A549 (cell line): ENCODE measurements around the gene BUD31.

Experiments
- BHLHE40 ChIP-seq: IDR thresholded peaks from 2 replicates; pipeline ENCODE4 v1.6.1; 2012; ENCODE audit warnings: low read depth, low read length, inconsistent platforms
- CEBPB ChIP-seq, 2 experiments: fragments of >200 bp in 1 of 2; sonication (Bioruptor Twin) in 1 of 2; formaldehyde crosslinking in 1 of 2; IDR thresholded peaks; 2 replicates each; pipeline ENCODE4 v1.6.1; 2012 to 2016
- CHD2 ChIP-seq: fragments of 150-350 bp; IDR thresholded peaks from 2 replicates; pipeline ENCODE4 v1.6.1; 2014; ENCODE audit warnings: low read length; ENCODE audit not compliant: partially characterized antibody
- KDM1A ChIP-seq: fragments of 200-600 bp; sonication (generic); IDR thresholded peaks from 2 replicates; pipeline ENCODE4 v1.6.1; 2016; ENCODE audit warnings: low read depth, mild to moderate bottlenecking
- KDM5A ChIP-seq: fragments of 200-600 bp; sonication (generic); IDR thresholded peaks from 2 replicates; pipeline ENCODE4 v1.6.1; 2016; ENCODE audit warnings: antibody characterized with exemption, mild to moderate bottlenecking
- PHF8 ChIP-seq: fragments of 200-600 bp; sonication (generic); IDR thresholded peaks from 2 replicates; pipeline ENCODE4 v1.6.1; 2016; ENCODE audit warnings: low read depth, mild to moderate bottlenecking, antibody characterized with exemption, moderate library complexity, borderline replicate concordance
- POLR2A ChIP-seq: IDR thresholded peaks from 2 replicates; pipeline ENCODE4 v1.6.1; 2012; ENCODE audit warnings: mild to moderate bottlenecking, low read length
- REST ChIP-seq: fragments of 200-600 bp; sonication (generic); IDR thresholded peaks from 2 replicates; pipeline ENCODE4 v1.6.1; 2016; ENCODE audit warnings: antibody characterized with exemption, mild to moderate bottlenecking, moderate library complexity
- RFX5 ChIP-seq: fragments of 450-650 bp; IDR thresholded peaks from 2 replicates; pipeline ENCODE4 v1.7.1; 2014; ENCODE audit warnings: antibody characterized with exemption, mild to moderate bottlenecking, moderate library complexity
- SMC3 ChIP-seq: fragments of >200 bp; sonication (Bioruptor Twin); formaldehyde crosslinking; IDR thresholded peaks from 3 replicates; pipeline ENCODE4 v1.6.1; 2018; ENCODE audit warnings: inconsistent platforms
- TF ChIP-seq, protein P1 (sequence below): fragments of >200 bp; sonication (Bioruptor Twin); formaldehyde crosslinking; IDR thresholded peaks from 3 replicates; pipeline ENCODE4 v1.5.1; 2016

GRCh38 chr7:99394188-99394502, 14.6 kb upstream of the BUD31 start:
- TF ChIP-seq CEBPB (IDR thresholded peaks at IDR 0.05) (no peak), SMC3 (no peak), RFX5 (no peak), REST (no peak), KDM5A (no peak), BHLHE40 (no peak), CHD2 (no peak), KDM1A (no peak), POLR2A (no peak), PHF8 (no peak)
- TF ChIP-seq, protein P1, sequence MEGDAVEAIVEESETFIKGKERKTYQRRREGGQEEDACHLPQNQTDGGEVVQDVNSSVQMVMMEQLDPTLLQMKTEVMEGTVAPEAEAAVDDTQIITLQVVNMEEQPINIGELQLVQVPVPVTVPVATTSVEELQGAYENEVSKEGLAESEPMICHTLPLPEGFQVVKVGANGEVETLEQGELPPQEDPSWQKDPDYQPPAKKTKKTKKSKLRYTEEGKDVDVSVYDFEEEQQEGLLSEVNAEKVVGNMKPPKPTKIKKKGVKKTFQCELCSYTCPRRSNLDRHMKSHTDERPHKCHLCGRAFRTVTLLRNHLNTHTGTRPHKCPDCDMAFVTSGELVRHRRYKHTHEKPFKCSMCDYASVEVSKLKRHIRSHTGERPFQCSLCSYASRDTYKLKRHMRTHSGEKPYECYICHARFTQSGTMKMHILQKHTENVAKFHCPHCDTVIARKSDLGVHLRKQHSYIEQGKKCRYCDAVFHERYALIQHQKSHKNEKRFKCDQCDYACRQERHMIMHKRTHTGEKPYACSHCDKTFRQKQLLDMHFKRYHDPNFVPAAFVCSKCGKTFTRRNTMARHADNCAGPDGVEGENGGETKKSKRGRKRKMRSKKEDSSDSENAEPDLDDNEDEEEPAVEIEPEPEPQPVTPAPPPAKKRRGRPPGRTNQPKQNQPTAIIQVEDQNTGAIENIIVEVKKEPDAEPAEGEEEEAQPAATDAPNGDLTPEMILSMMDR = no peak
